BLaER1 (cell line): ENCODE measurements around the gene PTPRS.

Source experiments
- H3K27ac ChIP-seq: shearing (Covaris generic); formaldehyde crosslinking; 2 replicates; pipeline ENCODE4 v1.8.1; 2022
- H3K27me3 ChIP-seq: shearing (Covaris generic); formaldehyde crosslinking; 2 replicates; pipeline ENCODE4 v1.8.1; 2022
- H3K36me3 ChIP-seq: shearing (Covaris generic); formaldehyde crosslinking; 2 replicates; pipeline ENCODE4 v1.8.1; 2022
- H3K4me1 ChIP-seq: shearing (Covaris generic); formaldehyde crosslinking; 2 replicates; pipeline ENCODE4 v1.8.1; 2022
- H3K4me2 ChIP-seq: shearing (Covaris generic); formaldehyde crosslinking; 2 replicates; pipeline ENCODE4 v1.8.1; 2022
- H3K4me3 ChIP-seq: shearing (Covaris generic); formaldehyde crosslinking; 2 replicates; pipeline ENCODE4 v1.8.1; 2022
- H3K9ac ChIP-seq: shearing (Covaris generic); formaldehyde crosslinking; 2 replicates; pipeline ENCODE4 v1.8.1; 2022
- H3K9me3 ChIP-seq: shearing (Covaris generic); formaldehyde crosslinking; 2 replicates; pipeline ENCODE4 v1.8.1; 2022
- H4K20me1 ChIP-seq: shearing (Covaris generic); formaldehyde crosslinking; 2 replicates; pipeline ENCODE4 v1.8.1; 2022
- Cebpa-rat ChIP-seq: shearing (Covaris generic); IDR thresholded peaks from 2 replicates; pipeline ENCODE4 v1.8.1; 2022

Gene PTPRS

GRCh38 chr19:5324947-5325346, 15.7 kb downstream of the PTPRS start:
- H4K20me1 ChIP-seq = no peaks in the 10 kb centered on the region
- no peak overlapping the region for H3K9ac ChIP-seq
- no peak overlapping the region for H3K4me3 ChIP-seq
- no peak for TF ChIP-seq Cebpa-rat
- H3K27me3 ChIP-seq = peaks cover 6% of the 10 kb centered on the region; the same call in 1 of the 2 replicates
- no peak overlapping the region for H3K27ac ChIP-seq
- peaks cover 15% of the 10 kb centered on the region for H3K4me1 ChIP-seq
- no peak overlapping the region for H3K4me2 ChIP-seq
- peaks cover 5% of the 10 kb centered on the region for H3K9me3 ChIP-seq
- no peaks in the 10 kb centered on the region for H3K36me3 ChIP-seq

- H3K4me3 ChIP-seq = no peak overlapping the region
- H3K4me2 ChIP-seq = no peak overlapping the region
- H3K36me3 ChIP-seq = no peaks in the 10 kb centered on the region
- no peak overlapping the region for H3K27ac ChIP-seq
- H3K4me1 ChIP-seq = peaks cover 15% of the 10 kb centered on the region
- H3K9ac ChIP-seq = no peak overlapping the region
- peaks cover 6% of the 10 kb centered on the region; the same call in 1 of the 2 replicates for H3K27me3 ChIP-seq
- peaks cover 5% of the 10 kb centered on the region for H3K9me3 ChIP-seq
- TF ChIP-seq Cebpa-rat = no peak
- no peaks in the 10 kb centered on the region for H4K20me1 ChIP-seq
These were observed 17.2 kb downstream of the PTPRS start for GRCh38 chr19:5323475-5323811.

- Histone ChIP-seq H3K9ac (no peak overlapping the region), H3K4me2 (peak overlapping the region; percentile 79)
These were observed 18.5 kb downstream of the PTPRS start for GRCh38 chr19:5321851-5322681.

GRCh38 chr19:5321066-5321642, 19.5 kb downstream of the PTPRS start:
- Histone ChIP-seq H3K4me3 (no peak overlapping the region), H4K20me1 (no peaks in the 10 kb centered on the region), H3K9ac (no peak overlapping the region), H3K27ac (no peak overlapping the region), H3K4me1 (peaks cover 15% of the 10 kb centered on the region), H3K4me2 (peak overlapping the region; percentile 79), H3K36me3 (no peaks in the 10 kb centered on the region), H3K27me3 (peaks cover 6% of the 10 kb centered on the region; the same call in 1 of the 2 replicates), H3K9me3 (peaks cover 5% of the 10 kb centered on the region)
- no peak for TF ChIP-seq Cebpa-rat

More at GRCh38 chr19:5321851-5322681, 18.5 kb downstream of the PTPRS start:
- no peak for TF ChIP-seq Cebpa-rat
- H3K4me1 ChIP-seq = peaks cover 15% of the 10 kb centered on the region
- H3K4me3 ChIP-seq = peak overlapping the region; percentile 40; the same call in 1 of the 2 replicates
- no peaks in the 10 kb centered on the region for H4K20me1 ChIP-seq
- H3K36me3 ChIP-seq = no peaks in the 10 kb centered on the region
- peaks cover 5% of the 10 kb centered on the region for H3K9me3 ChIP-seq
- no peak overlapping the region for H3K27ac ChIP-seq
- peaks cover 6% of the 10 kb centered on the region; the same call in 1 of the 2 replicates for H3K27me3 ChIP-seq

GRCh38 chr19:5319516-5319915, 21.1 kb downstream of the PTPRS start:
- Histone ChIP-seq H3K9me3 (peaks cover under 1% of the 10 kb centered on the region), H3K27ac (no peak overlapping the region), H3K4me2 (no peak overlapping the region), H3K4me1 (peaks cover 15% of the 10 kb centered on the region), H3K4me3 (no peak overlapping the region), H3K27me3 (peaks cover 6% of the 10 kb centered on the region; the same call in 1 of the 2 replicates), H3K9ac (no peak overlapping the region), H4K20me1 (no peaks in the 10 kb centered on the region), H3K36me3 (no peaks in the 10 kb centered on the region)
- no peak for TF ChIP-seq Cebpa-rat

GRCh38 chr19:5318306-5318705, 22.3 kb downstream of the PTPRS start:
- peaks cover 6% of the 10 kb centered on the region; the same call in 1 of the 2 replicates for H3K27me3 ChIP-seq
- no peaks in the 10 kb centered on the region for H3K36me3 ChIP-seq
- H3K4me1 ChIP-seq = peaks cover 22% of the 10 kb centered on the region
- H3K27ac ChIP-seq = no peak overlapping the region
- H3K4me3 ChIP-seq = no peak overlapping the region
- TF ChIP-seq Cebpa-rat = no peak
- H3K9me3 ChIP-seq = no peaks in the 10 kb centered on the region
- no peak overlapping the region for H3K4me2 ChIP-seq
- no peaks in the 10 kb centered on the region for H4K20me1 ChIP-seq
- H3K9ac ChIP-seq = no peak overlapping the region

- TF ChIP-seq Cebpa-rat = no peak
- H3K9me3 ChIP-seq = no peaks in the 10 kb centered on the region
- H3K27ac ChIP-seq = no peak overlapping the region
- no peak overlapping the region for H3K4me2 ChIP-seq
- peaks cover 22% of the 10 kb centered on the region for H3K4me1 ChIP-seq
- H3K4me3 ChIP-seq = no peak overlapping the region
- peaks cover 4% of the 10 kb centered on the region; the same call in 1 of the 2 replicates for H3K27me3 ChIP-seq
- H3K36me3 ChIP-seq = no peaks in the 10 kb centered on the region
- H4K20me1 ChIP-seq = no peaks in the 10 kb centered on the region
- H3K9ac ChIP-seq = no peak overlapping the region
These were observed 23.3 kb downstream of the PTPRS start for GRCh38 chr19:5317321-5317720.

GRCh38 chr19:5316138-5316537, 24.5 kb downstream of the PTPRS start:
- no peaks in the 10 kb centered on the region for H3K9me3 ChIP-seq
- H3K4me2 ChIP-seq = no peak overlapping the region
- no peak overlapping the region for H3K27ac ChIP-seq
- peaks cover 11% of the 10 kb centered on the region for H3K4me1 ChIP-seq
- no peaks in the 10 kb centered on the region for H3K36me3 ChIP-seq
- no peak overlapping the region for H3K4me3 ChIP-seq
- TF ChIP-seq Cebpa-rat = no peak
- no peaks in the 10 kb centered on the region for H4K20me1 ChIP-seq
- no peak overlapping the region for H3K9ac ChIP-seq
- H3K27me3 ChIP-seq = no peaks in the 10 kb centered on the region

GRCh38 chr19:5314907-5315298, 25.7 kb downstream of the PTPRS start:
- peaks cover 11% of the 10 kb centered on the region for H3K4me1 ChIP-seq
- no peak for TF ChIP-seq Cebpa-rat
- no peak overlapping the region for H3K4me3 ChIP-seq
- H3K4me2 ChIP-seq = no peak overlapping the region
- H3K9ac ChIP-seq = no peak overlapping the region
- H3K9me3 ChIP-seq = no peaks in the 10 kb centered on the region
- no peaks in the 10 kb centered on the region for H3K27me3 ChIP-seq
- no peaks in the 10 kb centered on the region for H4K20me1 ChIP-seq
- no peak overlapping the region for H3K27ac ChIP-seq
- no peaks in the 10 kb centered on the region for H3K36me3 ChIP-seq
